Esophagus muscularis mucosa (tissue), 4 donors: Measurements from ENCODE around the gene BAD. TPM values are rescaled to one million over a fixed set of nuclear protein-coding genes. Genes with fewer than 3 reads are reported as not detected.

ENCODE experiments used
- DNase-seq: peaks from one replicate; pipeline ENCODE4 v3.0.0-alpha.2; 2017; ENCODE audit errors: extremely low spot score
- H3K27ac ChIP-seq, 4 donors: fragments of 200-600 bp; sonication (generic); replicated peaks in 1 of 4; 1 replicate in 3 of 4; 2 replicates in 1 of 4; pipeline ENCODE4 v1.5.1; 2016 to 2019; ENCODE audit warnings: mild to moderate bottlenecking in 1 of 4
- H3K27me3 ChIP-seq, 4 donors: fragments of 200-600 bp; sonication (generic); one replicate each; pipeline versions ENCODE4 v1.5.1 to v1.6.0; 2016 to 2019
- H3K36me3 ChIP-seq, 4 donors: fragments of 200-600 bp; sonication (generic); one replicate each; pipeline ENCODE4 v1.5.1; 2016 to 2019
- H3K4me1 ChIP-seq, 4 donors: fragments of 200-600 bp; sonication (generic); one replicate each; pipeline ENCODE4 v1.5.1; 2016 to 2019
- H3K4me3 ChIP-seq, 4 donors: fragments of 200-600 bp; sonication (generic); 1 replicate in 2 of 4; 2 replicates in 2 of 4; pipeline ENCODE4 v1.5.1; 2016 to 2019; ENCODE audit warnings: mild to moderate bottlenecking in 4 of 4, moderate library complexity in 1 of 4
- H3K9me3 ChIP-seq, 4 donors: fragments of 200-600 bp; sonication (generic); 1 replicate in 3 of 4; 2 replicates in 1 of 4; pipeline ENCODE4 v1.5.1; 2016 to 2019
- CTCF ChIP-seq, 3 experiments: fragments of 200-600 bp in 2 of 3; fragments of 450-650 bp in 1 of 3; sonication (generic) in 2 of 3; IDR thresholded peaks; one replicate each; pipeline ENCODE4 v1.5.1; 2017 to 2019; ENCODE audit warnings: antibody characterized with exemption in 3 of 3, mild to moderate bottlenecking in 2 of 3, moderate library complexity in 1 of 3
- EP300 ChIP-seq: sonication (generic); formaldehyde crosslinking; IDR thresholded peaks from one replicate; pipeline ENCODE4 v1.6.1; 2017; ENCODE audit warnings: antibody characterized with exemption
- POLR2A ChIP-seq: fragments of 450-650 bp; IDR thresholded peaks from one replicate; pipeline ENCODE4 v1.6.1; 2017; ENCODE audit warnings: antibody characterized with exemption, moderate library complexity, mild to moderate bottlenecking, low read depth
- POLR2AphosphoS5 ChIP-seq, 2 donors: sonication (generic); formaldehyde crosslinking; IDR thresholded peaks; one replicate each; pipeline ENCODE4 v1.6.1; 2017; ENCODE audit warnings: antibody characterized with exemption in 2 of 2
- WGBS: methylation state at CpG from one replicate; pipeline ENCODE4 v1.1.5; 2018; 5-methylcytosine and 5-hydroxymethylcytosine counted together
- intact Hi-C: fragments of 100-400 bp; cut with DNase I; formaldehyde crosslinking; loops from one replicate; pipeline ENCODE4 v1.15.1; 2023
- total RNA-seq, 4 donors: library from RNA; depleted of rRNA; stranded (reverse); fragments of >200 nt; gene quantifications; one replicate each; pipeline versions ENCODE4 v1.1.0 to v1.2.1, GENCODE V29; 2016

BAD gene
- total RNA-seq, 4 donors from 2014 or later: 99.3 to 138 (median 122) TPM

- Histone ChIP-seq H3K4me1 (peaks cover 34 to 70% (median 55%) of the 10 kb centered on the region in 4 donors), H3K9me3 (no peaks in the 10 kb centered on the region), H3K36me3 (peaks cover 7 to 17% (median 16%) of the 10 kb centered on the region in 4 donors), H3K4me3 (peak overlapping the region; percentile 65 to 86 (median 72)), H3K27ac (peak overlapping the region; percentile 85 to 88 (median 86)), H3K27me3 (no peaks in the 10 kb centered on the region)
- no peak for DNase-seq
- 8% methylated on average over 2 of the region's 6 CpGs for WGBS
- TF ChIP-seq POLR2A (no peak), POLR2AphosphoS5 (IDR thresholded peaks at IDR 0.05) (no peak), EP300 (no peak), CTCF (IDR thresholded peaks at IDR 0.05) (no peak)
- intact Hi-C loops: no loop called here
These were observed 39.1 kb downstream of the BAD start for GRCh38 chr11:64245401-64245796.

- H3K27ac ChIP-seq: peak overlapping the region; percentile 85 to 88 (median 86)
- intact Hi-C loops: no loop called here
- H3K4me1 ChIP-seq: peaks cover 36 to 70% (median 58%) of the 10 kb centered on the region in 4 donors
- H3K9me3 ChIP-seq: no peaks in the 10 kb centered on the region
- TF ChIP-seq POLR2AphosphoS5 (IDR thresholded peaks at IDR 0.05): no peak
- H3K4me3 ChIP-seq: peak overlapping the region; percentile 65 to 86 (median 72)
- 22% methylated on average over 1 of the region's 6 CpGs for WGBS
- H3K36me3 ChIP-seq: peaks cover 7 to 17% (median 16%) of the 10 kb centered on the region in 4 donors
- no peak for DNase-seq
- no peaks in the 10 kb centered on the region for H3K27me3 ChIP-seq
These were observed 39.5 kb downstream of the BAD start for GRCh38 chr11:64244966-64245365.

DNA sequence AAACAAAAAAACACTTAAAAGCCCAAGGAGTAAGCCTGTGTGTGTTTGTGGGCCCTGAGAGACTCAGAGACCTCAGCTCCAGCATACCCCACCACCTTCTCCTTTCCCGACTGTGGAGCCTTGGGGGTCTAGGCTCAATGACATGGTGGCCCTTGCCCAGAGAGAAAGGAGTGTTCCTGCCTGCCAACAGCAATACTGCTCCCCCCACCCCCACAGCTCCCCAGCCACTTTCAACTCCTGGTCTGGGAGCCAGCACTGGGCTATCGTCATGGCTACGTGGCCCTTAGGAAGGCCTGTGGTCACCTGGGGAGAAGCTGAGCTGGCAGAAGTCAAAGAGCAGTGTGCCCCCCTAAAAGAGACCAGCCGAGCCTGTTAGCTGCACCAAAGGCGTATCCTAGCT lies 40.4 kb downstream of the BAD start:
- H3K4me1 ChIP-seq: peaks cover 40 to 74% (median 62%) of the 10 kb centered on the region in 4 donors
- H3K36me3 ChIP-seq: peaks cover 7 to 21% (median 17%) of the 10 kb centered on the region in 4 donors
- no peaks in the 10 kb centered on the region for H3K9me3 ChIP-seq
- DNase-seq: no peak
- intact Hi-C loops: no loop called here
- H3K27ac ChIP-seq: peak overlapping the region in 3 of 4 donors; percentile 85 to 97 (median 88)
- no peak overlapping the region for H3K4me3 ChIP-seq
- H3K27me3 ChIP-seq: no peaks in the 10 kb centered on the region
- 52% methylated on average over 3 of the region's 5 CpGs for WGBS
- no peak for TF ChIP-seq POLR2AphosphoS5 (IDR thresholded peaks at IDR 0.05)
- TF ChIP-seq CTCF (IDR thresholded peaks at IDR 0.05): no peak
- TF ChIP-seq POLR2A: no peak
- TF ChIP-seq EP300: no peak

- H3K4me1 ChIP-seq: peaks cover 40 to 69% (median 62%) of the 10 kb centered on the region in 4 donors
- no peaks in the 10 kb centered on the region for H3K27me3 ChIP-seq
- intact Hi-C loops: no loop called here
- no peaks in the 10 kb centered on the region for H3K9me3 ChIP-seq
- no peak for TF ChIP-seq POLR2A
- TF ChIP-seq POLR2AphosphoS5 (IDR thresholded peaks at IDR 0.05): no peak
- no peak for TF ChIP-seq EP300
- TF ChIP-seq CTCF (IDR thresholded peaks at IDR 0.05): no peak
- H3K36me3 ChIP-seq: peaks cover 12 to 29% (median 25%) of the 10 kb centered on the region in 4 donors
- H3K4me3 ChIP-seq: no peak overlapping the region
- no peak for DNase-seq
- 79% methylated on average over 7 of the region's 8 CpGs for WGBS
- H3K27ac ChIP-seq: peak overlapping the region in 3 of 4 donors; percentile 97 to 100 (median 98)
These were observed 41.1 kb downstream of the BAD start for GRCh38 chr11:64243236-64243854.

DNA sequence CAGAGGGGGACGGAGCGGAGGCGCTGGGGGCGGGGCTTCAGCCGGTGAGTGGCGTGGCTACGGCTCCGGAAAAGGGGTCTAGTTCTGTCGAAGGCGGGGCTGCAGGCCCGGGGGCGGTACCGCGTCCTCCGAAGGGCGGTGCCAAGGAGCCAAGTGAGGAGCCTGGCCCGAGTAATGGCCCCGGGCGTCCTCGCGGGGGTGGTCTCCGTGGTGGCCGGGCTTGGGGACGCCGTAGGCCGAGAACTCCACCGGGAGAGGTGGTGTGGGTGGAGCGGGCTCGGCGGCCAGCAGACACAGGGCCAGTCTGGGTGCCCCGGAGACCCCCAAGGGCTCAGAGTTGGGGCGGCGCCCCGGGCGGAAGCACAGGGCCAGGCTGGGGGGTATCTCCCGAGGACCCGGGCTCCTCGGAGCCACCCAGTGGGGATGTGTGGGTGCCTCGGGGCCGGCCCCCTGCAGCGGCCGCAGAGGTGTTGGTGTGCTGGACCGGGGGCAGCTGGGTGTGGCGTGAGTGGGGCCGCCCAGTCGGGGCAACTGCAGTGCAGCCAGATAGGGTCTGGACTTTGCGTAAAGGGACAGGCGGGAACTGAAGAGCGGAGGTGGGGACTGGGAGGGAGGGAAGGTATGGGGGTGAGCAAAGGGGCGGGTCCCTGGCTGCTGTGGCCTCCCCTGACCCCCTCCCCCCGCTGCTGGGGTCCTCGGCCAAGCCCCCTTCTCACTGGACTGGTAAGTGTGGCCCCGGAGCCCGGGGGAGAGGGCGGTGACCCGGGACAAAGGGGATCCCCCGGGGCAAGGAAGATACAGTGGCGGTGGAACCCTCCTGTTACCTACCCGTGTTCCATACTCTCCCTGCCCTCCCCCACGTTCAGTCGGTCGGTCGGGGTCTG lies 42.7 kb downstream of the BAD start:
- DNase-seq: no peak
- intact Hi-C loops: no loop called here
- Histone ChIP-seq H3K27ac (peak overlapping the region; percentile 97 to 100 (median 98)), H3K27me3 (no peaks in the 10 kb centered on the region), H3K4me3 (peak overlapping the region; percentile 77 to 98 (median 90)), H3K9me3 (no peaks in the 10 kb centered on the region), H3K4me1 (peaks cover 34 to 55% (median 50%) of the 10 kb centered on the region in 4 donors), H3K36me3 (peaks cover 23 to 45% (median 38%) of the 10 kb centered on the region in 4 donors)
- 1% methylated on average over 22 of the region's 63 CpGs for WGBS
- peak; percentile 69 for TF ChIP-seq POLR2A
- no peak for TF ChIP-seq EP300
- TF ChIP-seq POLR2AphosphoS5 (IDR thresholded peaks at IDR 0.05): peak; percentile 61 to 72
